Activated CD4-positive, alpha-beta T cell treated with anti-CD3 and anti-CD28 coated beads, Interleukin-2, Interleukin-6, amounts not matched to agents 100 ng/mL and 50 ng/mL, durations not matched to agents 16 hours and 8 hours (primary cell): ENCODE measurements around the gene ZNF611.
"Not testable (repeated sequence)": the region's sequence is repeated elsewhere in the genome, so short reads cannot be mapped to it uniquely, and the experiment has no call there.

ENCODE experiments used
- DNase-seq: peaks from one replicate; pipeline ENCODE4 v3.0.0-alpha.2; 2020

ZNF611 gene

GRCh38 chr19:52734893-52735661 is at the start of gene ZNF611:
Gene ZNF611, minus strand, starts transcription at chr19:52735044. Its CDS starts 19,150 bp downstream, at chr19:52715894.
- DNase-seq, result peak; percentile 97

- not testable (repeated sequence) for DNase-seq
These were observed 48.0 kb upstream of the ZNF611 start for GRCh38 chr19:52782864-52783263.

DNA sequence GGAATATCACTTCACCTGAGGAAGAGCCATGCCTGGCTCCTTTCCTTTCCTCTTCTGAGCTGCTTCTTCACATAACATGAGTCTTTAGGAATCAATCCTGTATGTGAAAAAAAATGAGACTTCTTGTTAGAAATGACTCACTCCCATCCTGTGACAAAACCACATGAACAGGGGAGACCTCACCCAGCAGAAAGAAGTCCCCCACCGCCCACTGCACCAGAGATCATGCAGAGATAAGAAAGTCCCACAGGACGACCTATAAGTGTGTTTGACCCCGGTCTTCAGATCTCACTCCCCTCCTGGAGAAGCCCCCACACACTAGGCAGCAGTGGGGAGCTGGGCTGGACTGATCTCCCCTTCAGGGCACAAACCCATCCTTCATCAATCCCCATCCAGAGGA is 44.0 kb upstream of the ZNF611 start:
- DNase-seq, result peak; percentile 12

DNA sequence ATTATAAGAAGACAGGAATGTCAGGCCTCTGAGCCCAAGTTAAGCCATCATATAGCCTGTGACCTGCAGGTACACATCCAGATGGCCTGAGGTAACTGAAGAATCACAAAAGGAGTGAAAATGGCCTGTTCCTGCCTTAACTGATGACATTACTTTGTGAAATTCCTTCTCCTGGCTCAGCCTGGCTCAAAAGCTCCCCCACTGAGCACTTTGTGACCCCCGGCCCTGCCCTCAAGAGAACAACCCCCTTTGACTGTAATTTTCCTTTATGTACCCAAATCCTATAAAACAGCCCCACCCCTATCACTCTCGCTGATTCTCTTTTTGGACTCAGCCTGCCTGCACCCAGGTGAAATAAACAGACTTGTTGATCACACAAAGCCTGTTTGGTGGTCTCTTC is 21.6 kb upstream of the ZNF611 start:
- DNase-seq, result not testable (repeated sequence)

DNA sequence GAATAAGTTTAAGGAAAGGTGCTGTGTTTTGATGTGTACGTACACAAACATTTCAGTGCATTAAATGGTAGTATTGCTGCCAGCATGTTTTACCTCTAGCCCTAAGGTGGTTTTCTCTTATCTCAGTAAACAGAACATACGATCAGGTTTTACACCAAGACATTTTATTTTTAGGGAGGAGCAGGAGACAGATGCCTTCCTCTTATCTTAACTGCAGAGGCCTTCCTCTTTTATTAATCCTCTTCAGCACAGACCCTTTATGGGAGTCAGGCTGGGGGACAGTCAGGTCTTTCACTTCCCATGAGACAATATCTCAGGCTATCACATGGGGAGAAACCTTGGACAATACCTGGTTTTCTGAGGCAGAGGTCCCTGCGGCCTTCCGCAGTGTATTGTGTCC is 14.9 kb upstream of the ZNF611 start:
- DNase-seq, result no peak

DNA sequence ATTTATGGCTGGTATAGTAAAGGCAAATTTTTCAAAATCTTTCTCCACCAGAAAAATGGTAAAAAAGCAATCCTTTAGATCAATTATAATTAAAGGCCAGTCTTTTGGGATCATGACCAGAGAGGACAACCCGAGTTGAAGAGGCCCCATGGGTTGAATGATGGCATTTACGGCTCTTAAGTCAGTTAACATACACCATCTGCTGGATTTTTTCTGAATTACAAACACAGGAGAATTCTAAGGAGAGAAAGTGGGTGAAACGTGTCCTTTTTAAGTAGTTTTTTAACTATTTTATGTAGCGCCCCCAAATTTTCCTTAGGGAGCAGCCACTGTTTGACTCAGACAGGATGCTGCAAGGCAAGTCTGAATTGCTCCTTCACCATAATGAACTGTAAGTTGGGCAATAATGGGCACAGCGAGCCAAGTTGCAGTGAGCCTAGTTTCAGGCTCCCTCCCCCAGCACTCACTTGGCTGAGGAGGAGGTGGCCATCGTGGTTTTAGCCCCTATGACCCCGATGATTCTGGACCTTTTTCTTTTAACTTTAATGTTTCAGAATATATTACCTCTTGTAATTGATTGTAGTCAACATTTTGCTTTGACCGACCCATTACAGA is 13.6 kb upstream of the ZNF611 start:
- peak; percentile 6 for DNase-seq

DNA sequence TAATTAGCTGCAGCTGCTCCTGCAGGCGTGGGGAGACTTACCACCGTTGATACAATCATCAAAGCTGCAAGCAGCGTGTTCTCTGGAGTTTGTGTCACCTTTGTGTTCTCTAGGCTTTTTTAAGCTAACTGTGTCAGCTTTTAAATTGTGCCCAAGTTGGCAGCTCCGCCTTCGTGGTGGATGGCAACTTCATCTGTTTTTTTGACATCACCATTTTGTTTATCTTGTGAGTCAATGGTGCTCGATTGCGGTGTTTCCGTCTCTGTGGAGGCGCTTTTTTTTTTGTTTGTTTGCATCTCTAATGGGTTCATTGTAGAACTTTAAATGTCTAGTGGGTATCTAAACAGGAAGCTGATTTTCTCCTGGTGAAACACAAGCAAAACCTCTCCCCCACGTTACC is 11.1 kb upstream of the ZNF611 start:
- not testable (repeated sequence) for DNase-seq

DNA sequence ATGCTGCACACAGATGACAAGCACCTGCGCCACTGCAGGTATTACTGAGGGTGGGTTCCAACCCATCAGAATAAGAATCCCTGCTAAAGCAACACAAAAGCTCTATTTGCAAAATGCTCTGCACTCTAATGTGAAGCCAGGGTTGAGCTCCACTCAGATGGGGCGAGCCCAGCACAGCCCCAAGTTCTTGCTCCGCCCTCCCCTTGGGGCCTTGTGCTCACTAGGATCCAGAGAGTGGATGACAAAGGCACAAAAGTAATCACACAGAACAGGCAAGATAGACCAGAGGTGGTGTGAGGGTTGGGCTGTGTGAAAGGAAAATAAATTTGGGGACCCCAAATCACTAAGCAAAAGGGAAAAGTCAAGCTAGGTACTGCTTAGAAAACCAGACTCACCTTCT is 8.2 kb upstream of the ZNF611 start:
- no peak for DNase-seq

GRCh38 chr19:52742516-52742915 is 7.7 kb upstream of the ZNF611 start:
- peak; percentile 13 for DNase-seq

DNA sequence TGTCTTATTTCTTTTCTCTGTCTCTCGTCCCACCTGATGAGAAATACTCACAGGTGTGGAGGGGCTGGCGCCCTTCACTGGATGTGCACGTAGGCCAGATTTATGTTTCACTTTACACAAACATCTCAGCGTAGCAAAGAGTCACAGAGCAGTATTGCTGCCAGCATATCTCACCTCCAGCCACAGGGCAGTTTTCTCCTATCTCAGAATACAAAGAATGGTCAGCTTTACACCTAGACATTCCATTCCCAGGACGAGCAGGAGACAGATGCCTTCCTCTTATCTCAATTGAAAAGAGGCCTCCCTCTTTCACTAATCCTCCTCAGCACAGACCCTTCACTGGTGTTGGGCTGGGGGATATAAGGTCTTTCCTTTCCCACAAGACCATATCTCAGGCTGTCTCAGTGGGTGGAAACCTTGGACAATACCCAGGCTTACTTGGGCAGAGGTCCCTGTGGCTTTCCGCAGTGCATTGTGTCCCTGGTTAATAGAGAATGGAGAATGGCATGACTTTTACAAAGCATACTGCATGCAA is 7.2 kb upstream of the ZNF611 start:
- DNase-seq, result no peak

DNA sequence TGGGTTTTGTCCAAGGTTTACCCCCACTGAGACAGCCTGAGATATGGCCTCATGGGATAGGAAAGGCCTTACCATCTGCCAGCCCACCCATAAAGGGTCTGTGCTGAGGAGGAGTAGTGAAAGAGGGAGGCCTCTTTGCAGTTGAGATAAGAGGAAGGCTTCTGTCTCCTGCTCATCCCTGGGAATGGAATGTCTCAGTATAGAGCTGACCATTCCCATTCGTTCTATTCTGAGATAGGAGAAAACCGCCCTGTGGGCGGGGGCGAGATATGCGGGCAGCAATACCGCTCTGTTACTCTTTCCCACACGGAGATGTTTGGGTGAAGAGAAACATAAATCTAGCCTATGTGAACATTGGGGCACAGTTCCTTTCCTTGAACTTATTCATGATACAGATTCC is 6.5 kb upstream of the ZNF611 start:
- DNase-seq, result not testable (repeated sequence)

- DNase-seq, result no peak
These were observed 4.7 kb upstream of the ZNF611 start for GRCh38 chr19:52739576-52739975.

GRCh38 chr19:52735734-52736133 is 890 bp upstream of the ZNF611 start:
- DNase-seq, result no peak

DNA sequence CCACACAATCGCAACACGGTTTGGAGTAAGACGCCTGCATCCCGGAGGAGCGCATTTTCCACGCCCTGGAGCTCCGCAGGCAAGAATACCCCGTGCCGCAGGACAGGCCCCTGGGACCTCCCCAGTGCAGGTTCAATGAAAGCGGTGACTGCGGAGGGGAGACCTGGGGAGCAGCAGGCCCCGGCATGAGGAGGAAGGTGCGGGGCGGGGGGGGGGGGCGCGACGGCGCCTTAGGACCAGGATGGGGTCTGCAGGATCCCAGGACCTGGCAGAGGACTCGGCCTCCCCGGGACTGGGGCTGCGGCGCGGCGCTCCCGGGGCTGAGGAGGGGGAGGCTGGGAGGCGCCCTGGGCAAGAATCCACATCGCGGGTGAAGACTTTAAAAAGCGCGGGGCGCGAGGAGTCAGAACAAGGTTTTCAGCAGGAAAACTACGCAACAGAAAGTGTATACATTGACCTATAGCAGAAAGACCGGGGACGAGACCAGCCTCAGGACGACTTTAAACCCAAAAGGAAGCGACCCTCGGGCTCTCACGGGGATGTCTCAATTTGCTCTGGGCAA is 432 bp downstream of the ZNF611 start:
- no peak for DNase-seq

- not testable (repeated sequence) for DNase-seq
These were observed 8.8 kb downstream of the ZNF611 start for GRCh38 chr19:52726051-52726450.

GRCh38 chr19:52725528-52725961 is 9.3 kb downstream of the ZNF611 start:
- DNase-seq, result no peak

GRCh38 chr19:52724701-52725514 is 9.9 kb downstream of the ZNF611 start:
- DNase-seq, result no peak

GRCh38 chr19:52723907-52724598 is 10.8 kb downstream of the ZNF611 start:
- DNase-seq, result not testable (repeated sequence)

GRCh38 chr19:52722062-52723003 is 12.5 kb downstream of the ZNF611 start:
- DNase-seq, result no peak

- DNase-seq, result not testable (repeated sequence)
These were observed 14.3 kb downstream of the ZNF611 start for GRCh38 chr19:52720541-52720940.

GRCh38 chr19:52716522-52716921 is 18.3 kb downstream of the ZNF611 start:
- DNase-seq, result no peak
